EL (cell line): Measurements from ENCODE around the gene BAX.

Source experiments
- DNase-seq: peaks from one replicate; pipeline ENCODE4 v3.0.0-alpha.2; 2016

BAX gene

GRCh38 chr19:48933382-48933932, 21.2 kb upstream of the BAX start, which contains the start of gene DHDH:
Gene DHDH (plus strand): TSS chr19:48933699. CDS start chr19:48933722, 23 bp downstream.
- DNase-seq, result peak; percentile 71

GRCh38 chr19:48934837-48935236, 19.8 kb upstream of the BAX start:
- DNase-seq, result no peak

GRCh38 chr19:48935864-48936263, 18.8 kb upstream of the BAX start:
- DNase-seq, result no peak

GRCh38 chr19:48938256-48938655, 16.4 kb upstream of the BAX start:
- DNase-seq, result no peak

- DNase-seq, result no peak
Observed at GRCh38 chr19:48940902-48941301, 13.8 kb upstream of the BAX start.

- DNase-seq, result no peak
Observed at GRCh38 chr19:48943081-48943480, 11.6 kb upstream of the BAX start.

GRCh38 chr19:48945415-48945814, 9.3 kb upstream of the BAX start:
- DNase-seq, result no peak

- DNase-seq, result no peak
Observed at GRCh38 chr19:48945817-48946216, 8.9 kb upstream of the BAX start.

GRCh38 chr19:48946463-48947257, 8.0 kb upstream of the BAX start:
- no peak for DNase-seq

- DNase-seq, result no peak
Observed at GRCh38 chr19:48947258-48947542, 7.5 kb upstream of the BAX start.

- DNase-seq, result no peak
Observed at GRCh38 chr19:48950159-48950558, 4.5 kb upstream of the BAX start.

- no peak for DNase-seq
Observed at GRCh38 chr19:48950830-48951519, 3.7 kb upstream of the BAX start.

GRCh38 chr19:48953141-48953540, 1.5 kb upstream of the BAX start:
- DNase-seq, result no peak

- no peak for DNase-seq
Observed at GRCh38 chr19:48953990-48954594, 583 bp upstream of the BAX start.

GRCh38 chr19:48955308-48955958, 758 bp downstream of the BAX start:
- DNase-seq, result no peak

- no peak for DNase-seq
Observed at GRCh38 chr19:48958006-48958405, 3.3 kb downstream of the BAX start.

- DNase-seq, result no peak
Observed at GRCh38 chr19:48959341-48960239, 4.9 kb downstream of the BAX start.

GRCh38 chr19:48961051-48961649, 6.5 kb downstream of the BAX start:
- no peak for DNase-seq

- no peak for DNase-seq
Observed at GRCh38 chr19:48961673-48962028, 7.0 kb downstream of the BAX start.

GRCh38 chr19:48962029-48962848, 7.6 kb downstream of the BAX start:
- DNase-seq, result peak; percentile 61

- no peak for DNase-seq
Observed at GRCh38 chr19:48962849-48963165, 8.1 kb downstream of the BAX start.
